Activated T-cell treated with anti-CD3 and anti-CD28 coated beads for 24 hours (primary cell): Measurements from ENCODE around the gene CFHR4.
"Not testable (repeated sequence)": the region's sequence is repeated elsewhere in the genome, so short reads cannot be mapped to it uniquely, and the experiment has no call there.

Experiments
- DNase-seq: peaks from one replicate; pipeline ENCODE4 v3.0.0-alpha.2; 2020; ENCODE audit warnings: low read depth

The CFHR4 gene

DNA sequence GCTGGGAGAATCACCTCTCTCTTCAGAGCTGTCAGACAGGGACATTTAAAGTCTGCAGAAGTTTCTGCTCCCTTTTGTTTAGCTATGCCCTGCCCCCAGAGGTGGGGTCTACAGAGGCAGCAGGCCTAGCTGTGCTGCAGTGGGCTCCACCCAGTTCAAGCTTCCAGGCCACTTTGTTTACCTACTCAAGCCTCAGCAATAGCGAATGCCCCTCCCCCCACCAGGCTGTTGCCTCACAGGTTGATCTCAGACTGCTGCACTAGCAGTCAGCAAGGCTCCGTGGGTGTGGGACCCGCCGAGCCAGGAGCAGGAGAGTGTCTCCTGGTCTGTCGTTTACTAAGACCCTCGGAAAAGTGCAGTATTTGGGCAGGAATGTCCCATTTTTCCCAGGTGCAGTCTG lies 53.6 kb downstream of the CFHR4 start:
- not testable (repeated sequence) for DNase-seq

DNA sequence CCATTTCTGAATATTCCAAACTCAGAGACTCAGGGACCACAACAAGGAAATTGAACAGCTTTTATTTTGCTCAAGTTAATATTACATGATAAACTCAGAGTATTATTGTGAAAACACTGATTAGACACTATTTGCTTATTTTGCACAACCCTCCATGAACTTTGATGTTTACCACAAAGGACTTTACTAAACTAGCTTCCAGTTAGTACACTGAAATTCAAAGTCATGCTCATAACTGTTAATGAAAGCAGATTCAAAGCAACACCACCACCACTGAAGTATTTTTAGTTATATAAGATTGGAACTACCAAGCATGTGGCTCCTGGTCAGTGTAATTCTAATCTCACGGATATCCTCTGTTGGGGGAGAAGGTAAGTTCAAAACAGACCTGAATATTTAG lies 55.7 kb downstream of the CFHR4 start, which contains the start of gene CFHR2:
Gene CFHR2, plus strand, starts transcription at position 171 of the 400 bp plus-strand sequence. Its CDS starts 143 bp downstream, at position 314.
- DNase-seq: not testable (repeated sequence)

DNA sequence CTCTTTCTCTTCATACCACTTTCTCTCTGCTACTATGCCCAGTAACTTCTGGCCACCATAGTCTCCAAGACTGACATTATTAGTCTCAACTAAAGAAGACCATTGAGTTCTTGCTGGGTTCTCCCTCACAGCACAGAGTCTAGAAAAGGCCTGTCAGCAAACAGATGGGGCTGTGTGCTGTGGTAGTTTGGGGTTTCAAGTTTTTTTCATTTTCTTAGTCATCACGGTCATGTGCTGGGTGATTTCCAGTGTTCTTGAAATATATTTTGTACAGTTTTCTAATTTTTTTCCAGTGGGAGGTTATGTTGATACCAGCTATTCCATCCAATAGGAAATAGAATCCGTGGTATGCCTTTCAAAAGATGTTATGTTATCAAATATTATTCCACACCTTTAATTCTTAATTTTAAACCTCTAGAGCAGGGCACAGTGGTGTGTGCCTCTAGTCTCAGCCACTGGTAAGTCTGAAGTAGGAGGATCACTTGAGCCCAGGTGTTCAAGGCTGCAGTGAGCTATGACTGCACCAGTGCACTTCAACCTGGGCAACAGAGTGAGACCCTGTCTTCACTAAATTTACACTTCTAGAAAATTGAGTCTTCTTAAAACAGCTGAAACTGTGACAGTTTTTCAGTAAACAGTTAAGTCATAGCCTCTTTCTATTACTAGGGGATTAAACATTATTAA lies 64.0 kb downstream of the CFHR4 start:
- no peak for DNase-seq

DNA sequence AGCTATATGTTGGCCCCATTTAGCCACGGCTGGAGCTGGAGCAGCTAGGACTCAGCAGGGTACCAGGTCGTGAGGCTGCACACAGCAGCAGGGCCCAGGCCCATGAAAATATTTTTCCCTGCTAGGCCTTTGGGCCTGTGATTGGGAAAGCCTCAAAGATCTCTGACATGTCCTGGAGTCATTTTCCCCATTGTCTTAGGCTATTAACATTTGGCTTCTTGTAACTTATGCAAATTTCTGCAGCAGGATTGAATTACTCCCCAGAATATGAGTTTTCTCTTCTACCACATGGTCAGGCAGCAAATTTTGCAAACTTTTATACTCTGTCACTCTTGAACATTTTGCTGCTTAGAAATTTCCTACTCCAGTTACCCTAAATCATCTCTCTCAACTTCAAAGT lies 66.9 kb downstream of the CFHR4 start:
- DNase-seq: no peak

DNA sequence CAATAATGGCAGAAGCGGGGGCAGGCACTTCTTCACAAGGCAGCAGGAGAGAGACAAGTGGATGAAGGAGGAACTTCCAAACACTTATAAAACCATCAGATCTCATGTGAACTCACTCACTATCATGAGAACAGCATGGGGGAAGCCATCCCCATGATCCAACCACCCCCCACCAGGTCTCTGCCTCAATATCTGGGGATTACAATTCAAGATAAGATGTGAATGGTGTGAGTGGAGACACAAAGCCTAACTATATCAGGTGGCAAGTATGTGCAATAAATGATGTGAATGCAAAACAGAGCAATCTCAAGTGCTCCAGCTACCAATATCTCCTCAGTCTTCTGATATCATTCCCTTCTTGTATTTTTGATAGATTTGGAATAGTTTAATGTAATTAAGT lies 68.1 kb downstream of the CFHR4 start:
- no peak for DNase-seq

DNA sequence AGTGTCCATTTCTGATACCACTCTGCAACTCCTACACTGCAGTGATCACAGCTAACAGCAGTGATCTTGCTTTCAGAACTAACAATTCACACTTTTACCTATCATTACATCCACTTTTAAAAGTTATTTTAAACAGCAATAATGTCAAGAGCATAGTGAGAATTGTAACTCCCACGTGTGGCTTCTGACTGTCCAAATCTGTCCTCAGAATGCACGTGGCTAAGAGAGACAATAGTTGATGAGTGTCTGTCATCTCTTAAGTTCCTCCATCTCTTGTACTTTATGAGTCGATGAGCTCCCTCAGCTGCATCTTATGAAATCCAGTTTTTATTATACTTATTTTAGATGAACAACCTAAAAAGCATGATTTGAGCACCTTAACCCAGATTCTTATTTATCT lies 73.0 kb downstream of the CFHR4 start:
- no peak for DNase-seq
